Esophagus muscularis mucosa (tissue), 4 donors: ENCODE measurements around the gene XAF1. TPM values are rescaled to one million over a fixed set of nuclear protein-coding genes. Genes with fewer than 3 reads are reported as not detected.

Experiments used
- DNase-seq: peaks from one replicate; pipeline ENCODE4 v3.0.0-alpha.2; 2017; ENCODE audit errors: extremely low spot score
- H3K27ac ChIP-seq, 4 donors: fragments of 200-600 bp; sonication (generic); replicated peaks in 1 of 4; 1 replicate in 3 of 4; 2 replicates in 1 of 4; pipeline ENCODE4 v1.5.1; 2016 to 2019; ENCODE audit warnings: mild to moderate bottlenecking in 1 of 4
- H3K27me3 ChIP-seq, 4 donors: fragments of 200-600 bp; sonication (generic); one replicate each; pipeline versions ENCODE4 v1.5.1 to v1.6.0; 2016 to 2019
- H3K36me3 ChIP-seq, 4 donors: fragments of 200-600 bp; sonication (generic); one replicate each; pipeline ENCODE4 v1.5.1; 2016 to 2019
- H3K4me1 ChIP-seq, 4 donors: fragments of 200-600 bp; sonication (generic); one replicate each; pipeline ENCODE4 v1.5.1; 2016 to 2019
- H3K4me3 ChIP-seq, 4 donors: fragments of 200-600 bp; sonication (generic); 1 replicate in 2 of 4; 2 replicates in 2 of 4; pipeline ENCODE4 v1.5.1; 2016 to 2019; ENCODE audit warnings: mild to moderate bottlenecking in 4 of 4, moderate library complexity in 1 of 4
- H3K9me3 ChIP-seq, 4 donors: fragments of 200-600 bp; sonication (generic); 1 replicate in 3 of 4; 2 replicates in 1 of 4; pipeline ENCODE4 v1.5.1; 2016 to 2019
- EP300 ChIP-seq: sonication (generic); formaldehyde crosslinking; IDR thresholded peaks from one replicate; pipeline ENCODE4 v1.6.1; 2017; ENCODE audit warnings: antibody characterized with exemption
- POLR2A ChIP-seq: fragments of 450-650 bp; IDR thresholded peaks from one replicate; pipeline ENCODE4 v1.6.1; 2017; ENCODE audit warnings: antibody characterized with exemption, moderate library complexity, mild to moderate bottlenecking, low read depth
- POLR2AphosphoS5 ChIP-seq, 2 donors: sonication (generic); formaldehyde crosslinking; IDR thresholded peaks; one replicate each; pipeline ENCODE4 v1.6.1; 2017; ENCODE audit warnings: antibody characterized with exemption in 2 of 2
- WGBS: methylation state at CpG from one replicate; pipeline ENCODE4 v1.1.5; 2018; 5-methylcytosine and 5-hydroxymethylcytosine counted together
- intact Hi-C: fragments of 100-400 bp; cut with DNase I; formaldehyde crosslinking; loops from one replicate; pipeline ENCODE4 v1.15.1; 2023
- total RNA-seq, 4 donors: library from RNA; depleted of rRNA; stranded (reverse); fragments of >200 nt; gene quantifications; one replicate each; pipeline versions ENCODE4 v1.1.0 to v1.2.1, GENCODE V29; 2016
- TF ChIP-seq, protein P1 (sequence below), 3 experiments: fragments of 200-600 bp in 2 of 3; fragments of 450-650 bp in 1 of 3; sonication (generic) in 2 of 3; IDR thresholded peaks; one replicate each; pipeline ENCODE4 v1.5.1; 2017 to 2019; ENCODE audit warnings: antibody characterized with exemption in 3 of 3, mild to moderate bottlenecking in 2 of 3, moderate library complexity in 1 of 3

Gene XAF1
- total RNA-seq, 4 donors from 2014 or later: 11.1 to 35.3 (median 15.9) TPM

DNA sequence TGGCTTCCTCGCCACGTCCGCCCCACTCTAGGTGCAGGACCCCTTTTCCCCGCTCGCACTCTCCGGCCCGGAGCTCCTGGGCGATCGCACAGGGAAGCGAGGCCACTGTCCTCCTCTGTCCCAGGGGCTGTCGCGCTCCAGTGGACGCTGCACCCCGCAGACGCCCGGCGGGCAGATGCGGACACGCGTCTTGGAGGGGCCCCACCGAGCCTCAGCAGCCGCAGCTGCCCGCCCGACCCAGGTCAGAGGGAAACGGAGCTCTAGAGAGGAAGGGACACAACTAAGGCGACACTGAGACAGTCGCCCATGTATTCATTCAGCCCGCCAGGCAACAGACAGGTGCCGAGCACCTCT lies 42.0 kb upstream of the XAF1 start:
- Histone ChIP-seq H3K4me1 (peaks cover 12 to 19% (median 15%) of the 10 kb centered on the region in 4 donors), H3K27ac (no peak overlapping the region), H3K9me3 (peaks cover 0 to 18% (median 12%) of the 10 kb centered on the region in 4 donors), H3K36me3 (no peaks in the 10 kb centered on the region), H3K27me3 (peaks cover 0 to 83% (median 24%) of the 10 kb centered on the region in 4 donors), H3K4me3 (peak overlapping the region; percentile 35 to 44 (median 37))
- no peak for DNase-seq
- TF ChIP-seq EP300 (no peak), POLR2A (no peak), POLR2AphosphoS5 (IDR thresholded peaks at IDR 0.05) (no peak)
- TF ChIP-seq, protein P1, sequence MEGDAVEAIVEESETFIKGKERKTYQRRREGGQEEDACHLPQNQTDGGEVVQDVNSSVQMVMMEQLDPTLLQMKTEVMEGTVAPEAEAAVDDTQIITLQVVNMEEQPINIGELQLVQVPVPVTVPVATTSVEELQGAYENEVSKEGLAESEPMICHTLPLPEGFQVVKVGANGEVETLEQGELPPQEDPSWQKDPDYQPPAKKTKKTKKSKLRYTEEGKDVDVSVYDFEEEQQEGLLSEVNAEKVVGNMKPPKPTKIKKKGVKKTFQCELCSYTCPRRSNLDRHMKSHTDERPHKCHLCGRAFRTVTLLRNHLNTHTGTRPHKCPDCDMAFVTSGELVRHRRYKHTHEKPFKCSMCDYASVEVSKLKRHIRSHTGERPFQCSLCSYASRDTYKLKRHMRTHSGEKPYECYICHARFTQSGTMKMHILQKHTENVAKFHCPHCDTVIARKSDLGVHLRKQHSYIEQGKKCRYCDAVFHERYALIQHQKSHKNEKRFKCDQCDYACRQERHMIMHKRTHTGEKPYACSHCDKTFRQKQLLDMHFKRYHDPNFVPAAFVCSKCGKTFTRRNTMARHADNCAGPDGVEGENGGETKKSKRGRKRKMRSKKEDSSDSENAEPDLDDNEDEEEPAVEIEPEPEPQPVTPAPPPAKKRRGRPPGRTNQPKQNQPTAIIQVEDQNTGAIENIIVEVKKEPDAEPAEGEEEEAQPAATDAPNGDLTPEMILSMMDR (IDR thresholded peaks at IDR 0.05): no peak
- intact Hi-C loops: no loop called here
- WGBS: 24% methylated on average over 4 of the region's 29 CpGs

DNA sequence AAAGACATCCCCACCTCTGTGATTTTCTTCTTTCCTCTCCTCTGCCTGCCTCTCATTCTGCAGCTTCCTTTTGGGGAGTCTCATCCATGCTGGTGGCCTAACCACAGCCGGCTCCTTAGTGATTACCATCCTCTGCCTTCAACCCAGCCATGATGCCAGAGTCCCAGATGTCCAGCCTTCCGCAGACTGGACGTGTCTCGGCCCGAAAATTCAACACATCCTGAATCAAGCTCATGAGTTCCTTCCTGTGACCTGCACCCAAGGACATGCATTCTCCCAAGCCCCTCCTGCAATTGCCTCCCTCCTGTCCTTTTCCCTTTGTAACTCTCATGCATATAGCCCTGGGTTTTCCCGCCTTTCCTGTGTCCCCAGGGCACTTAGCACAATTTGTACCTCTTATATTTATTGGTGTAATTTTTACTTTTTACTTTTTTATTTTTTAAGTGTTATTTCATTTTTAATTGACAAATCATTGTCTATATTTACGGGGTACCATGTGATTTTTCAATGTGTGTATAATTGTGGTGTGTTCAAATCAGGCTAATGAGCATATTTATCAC lies 41.5 kb upstream of the XAF1 start:
- TF ChIP-seq, protein P1 (IDR thresholded peaks at IDR 0.05): no peak
- TF ChIP-seq EP300 (no peak), POLR2A (no peak), POLR2AphosphoS5 (IDR thresholded peaks at IDR 0.05) (no peak)
- Histone ChIP-seq H3K36me3 (no peaks in the 10 kb centered on the region), H3K4me3 (no peak overlapping the region), H3K27me3 (peaks cover 0 to 83% (median 24%) of the 10 kb centered on the region in 4 donors), H3K9me3 (peaks cover 0 to 18% (median 12%) of the 10 kb centered on the region in 4 donors), H3K27ac (no peak overlapping the region), H3K4me1 (peaks cover 12 to 19% (median 15%) of the 10 kb centered on the region in 4 donors)
- no peak for DNase-seq
- intact Hi-C loops: no loop called here
- 61% methylated on average over 7 of the region's 7 CpGs for WGBS

GRCh38 chr17:6716736-6717135 lies 39.1 kb upstream of the XAF1 start:
- intact Hi-C loops: no loop called here
- Histone ChIP-seq H3K4me1 (peaks cover 12 to 19% (median 15%) of the 10 kb centered on the region in 4 donors), H3K27me3 (peaks cover 0 to 75% (median 22%) of the 10 kb centered on the region in 4 donors), H3K36me3 (no peaks in the 10 kb centered on the region), H3K9me3 (peaks cover 0 to 18% (median 12%) of the 10 kb centered on the region in 4 donors), H3K4me3 (no peak overlapping the region), H3K27ac (no peak overlapping the region)
- WGBS: 89% methylated on average over 2 of the region's 2 CpGs
- no peak for DNase-seq
- TF ChIP-seq EP300 (no peak), POLR2AphosphoS5 (IDR thresholded peaks at IDR 0.05) (no peak), POLR2A (no peak)
- TF ChIP-seq, protein P1 (IDR thresholded peaks at IDR 0.05): no peak

- H3K36me3 ChIP-seq: no peaks in the 10 kb centered on the region
- 74% methylated on average over 5 of the region's 5 CpGs for WGBS
- no peak overlapping the region for H3K4me3 ChIP-seq
- DNase-seq: peak; percentile 68
- no peak for TF ChIP-seq POLR2AphosphoS5 (IDR thresholded peaks at IDR 0.05)
- TF ChIP-seq EP300: no peak
- TF ChIP-seq, protein P1 (IDR thresholded peaks at IDR 0.05): no peak
- no peak for TF ChIP-seq POLR2A
- H3K9me3 ChIP-seq: no peaks in the 10 kb centered on the region
- intact Hi-C loops: no loop called here
- H3K27ac ChIP-seq: no peak overlapping the region
- H3K27me3 ChIP-seq: peaks cover 0 to 48% (median 0%) of the 10 kb centered on the region in 4 donors
- no peaks in the 10 kb centered on the region for H3K4me1 ChIP-seq
Observed at GRCh38 chr17:6721744-6722143, 34.1 kb upstream of the XAF1 start.

GRCh38 chr17:6724009-6724408 lies 31.8 kb upstream of the XAF1 start:
- Histone ChIP-seq H3K36me3 (no peaks in the 10 kb centered on the region), H3K27ac (no peak overlapping the region), H3K9me3 (no peaks in the 10 kb centered on the region), H3K4me3 (no peak overlapping the region), H3K27me3 (peaks cover 0 to 35% (median 0%) of the 10 kb centered on the region in 4 donors), H3K4me1 (no peaks in the 10 kb centered on the region)
- intact Hi-C loops: no loop called here
- WGBS: 78% methylated on average over 5 of the region's 5 CpGs
- DNase-seq: peak; percentile 64
- no peak for TF ChIP-seq EP300
- no peak for TF ChIP-seq POLR2AphosphoS5 (IDR thresholded peaks at IDR 0.05)
- no peak for TF ChIP-seq POLR2A
- TF ChIP-seq, protein P1 (IDR thresholded peaks at IDR 0.05): no peak
